Stimulated activated CD4-positive, alpha-beta T cell treated with anti-CD3 and anti-CD28 coated beads, Interleukin-15, amount 100 ng/mL, for 48 hours (primary cell): ENCODE data around the gene NAXE.
"Not testable (repeated sequence)": the region's sequence is repeated elsewhere in the genome, so short reads cannot be mapped to it uniquely, and the experiment has no call there.

Experiments
- DNase-seq, 2 donors: peaks; one replicate each; pipeline ENCODE4 v3.0.0-alpha.2; 2020; ENCODE audit warnings: low read depth in 2 of 2

The NAXE gene

DNA sequence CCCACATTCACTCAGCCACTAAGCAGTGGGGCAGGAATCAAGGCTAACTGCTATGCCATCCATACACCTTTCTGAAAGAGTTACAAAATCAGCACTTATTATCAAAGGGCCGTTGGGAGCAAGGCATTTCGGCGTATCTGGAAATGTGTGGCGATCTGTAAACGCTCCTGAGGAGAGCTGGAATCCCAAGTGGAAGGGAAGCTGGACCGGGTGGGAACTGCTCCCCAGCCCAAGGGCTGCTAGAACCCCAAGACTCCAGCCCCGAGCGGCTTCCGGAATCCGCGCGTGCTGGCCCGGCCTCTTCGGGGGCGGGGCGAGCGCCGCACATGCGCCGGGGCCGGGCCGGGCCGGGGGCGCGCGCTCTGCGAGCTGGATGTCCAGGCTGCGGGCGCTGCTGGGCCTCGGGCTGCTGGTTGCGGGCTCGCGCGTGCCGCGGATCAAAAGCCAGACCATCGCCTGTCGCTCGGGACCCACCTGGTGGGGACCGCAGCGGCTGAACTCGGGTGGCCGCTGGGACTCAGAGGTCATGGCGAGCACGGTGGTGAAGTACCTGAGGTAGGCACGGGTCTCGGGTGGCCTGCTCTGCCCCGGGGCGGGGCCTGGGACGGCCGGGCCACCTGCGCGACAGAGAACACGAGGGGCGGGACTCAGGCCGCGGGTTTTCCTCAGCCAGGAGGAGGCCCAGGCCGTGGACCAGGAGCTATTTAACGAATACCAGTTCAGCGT is at the start of gene NAXE:
Gene NAXE, plus strand, starts transcription at position 345 of the 726 bp plus-strand sequence. Its CDS starts 29 bp downstream, at position 374.
- DNase-seq: peak in 1 of 2 donors; percentile 61

DNA sequence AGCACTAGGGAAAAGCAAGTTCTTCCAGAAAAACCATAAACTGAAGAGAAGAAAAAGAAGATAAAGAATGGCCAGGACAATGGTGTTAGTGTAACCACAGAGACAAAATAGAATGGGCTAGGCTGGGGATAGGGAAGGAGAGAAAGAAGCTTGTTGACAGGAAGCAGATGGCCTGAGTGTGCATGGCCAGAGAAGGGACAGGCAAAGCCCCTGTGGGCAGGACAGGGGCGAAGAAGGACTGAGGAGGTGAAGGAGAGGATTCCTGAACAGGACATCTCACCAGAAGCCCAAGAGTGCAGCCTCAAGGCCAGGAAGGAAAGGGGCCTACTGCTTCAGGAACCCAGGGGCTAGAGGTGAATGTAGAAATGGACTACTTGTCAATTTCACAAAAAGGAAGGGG is 48.5 kb upstream of the NAXE start:
- DNase-seq: no peak

DNA sequence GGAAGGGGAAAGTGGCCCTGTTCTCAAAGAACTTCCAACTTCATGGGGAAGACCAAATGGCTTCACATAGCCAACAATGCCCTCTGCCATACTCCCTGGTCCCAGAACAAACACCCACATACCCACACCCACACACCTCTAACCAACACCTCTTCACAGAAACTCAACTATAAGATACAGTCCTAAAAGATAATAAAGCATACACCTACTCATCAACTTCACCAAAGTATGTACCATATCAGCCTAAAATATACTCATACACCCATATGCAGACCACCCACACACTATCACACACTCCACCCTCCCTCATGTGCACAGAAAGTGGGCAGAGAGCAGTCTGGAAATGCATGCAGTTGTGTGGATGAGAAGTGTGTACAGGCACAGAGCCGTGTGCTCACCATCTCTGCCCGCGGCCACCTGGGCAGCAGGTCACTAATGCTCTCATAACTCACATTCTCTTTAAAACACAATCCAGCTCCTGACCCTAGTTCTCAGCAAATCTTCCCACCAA is 46.9 kb upstream of the NAXE start:
- no peak for DNase-seq

DNA sequence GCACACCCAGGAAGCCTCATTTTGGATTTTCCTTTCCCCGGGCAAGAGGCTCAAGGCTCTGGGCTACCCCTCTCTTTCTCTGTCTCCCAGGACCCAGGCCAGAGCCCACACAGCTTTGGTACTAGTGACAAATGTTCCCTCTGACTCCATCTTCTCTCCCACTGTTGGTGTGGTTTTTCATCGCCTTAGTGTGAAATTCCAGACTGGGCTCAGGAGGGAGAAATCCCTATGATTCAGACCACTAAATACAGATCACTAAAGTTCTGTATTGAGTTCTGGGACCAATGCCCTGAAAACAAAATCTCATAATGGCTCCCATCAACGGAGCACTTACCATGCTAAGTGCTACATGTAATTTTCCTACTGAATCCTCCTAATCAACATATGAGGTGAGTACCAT is 45.3 kb upstream of the NAXE start:
- no peak for DNase-seq

DNA sequence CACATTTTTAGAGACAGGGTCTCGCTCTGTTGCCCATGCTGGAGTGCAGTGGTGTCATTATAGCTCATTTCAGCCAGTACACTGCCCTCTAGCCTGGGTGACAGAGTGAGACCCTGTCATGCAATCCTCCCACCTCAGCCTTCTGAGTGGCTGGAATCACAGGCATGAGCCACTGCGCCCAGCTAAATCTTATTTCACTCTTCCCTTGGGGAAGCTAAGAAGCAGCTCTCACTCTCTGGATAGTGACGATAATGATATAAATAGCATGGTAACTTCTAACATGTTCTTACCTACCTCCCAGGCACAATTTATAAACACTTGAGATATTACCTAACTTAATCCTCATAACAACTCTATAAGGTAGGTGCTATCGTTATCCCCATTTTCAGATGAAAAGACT is 44.1 kb upstream of the NAXE start:
- DNase-seq: no peak

DNA sequence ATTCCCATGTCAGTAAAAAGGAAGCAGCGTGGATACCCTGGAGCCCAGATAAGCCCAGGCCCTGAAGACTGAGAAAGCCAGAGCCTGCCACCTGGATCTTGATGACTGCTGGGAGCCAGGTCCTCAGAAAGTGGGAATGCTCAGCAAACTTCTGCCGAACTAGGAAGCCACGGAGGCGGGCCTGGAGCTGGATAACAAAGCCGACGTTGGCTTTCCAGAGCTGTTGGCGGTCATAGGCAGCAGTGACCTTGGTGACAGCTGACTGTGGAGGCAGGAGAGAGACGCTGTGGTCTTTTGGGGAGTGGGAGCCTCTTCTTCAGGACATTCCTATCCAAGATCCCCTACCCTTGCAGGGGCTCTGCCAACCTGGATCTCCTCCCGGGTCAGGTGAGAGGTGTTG is 43.6 kb upstream of the NAXE start:
- DNase-seq: no peak

DNA sequence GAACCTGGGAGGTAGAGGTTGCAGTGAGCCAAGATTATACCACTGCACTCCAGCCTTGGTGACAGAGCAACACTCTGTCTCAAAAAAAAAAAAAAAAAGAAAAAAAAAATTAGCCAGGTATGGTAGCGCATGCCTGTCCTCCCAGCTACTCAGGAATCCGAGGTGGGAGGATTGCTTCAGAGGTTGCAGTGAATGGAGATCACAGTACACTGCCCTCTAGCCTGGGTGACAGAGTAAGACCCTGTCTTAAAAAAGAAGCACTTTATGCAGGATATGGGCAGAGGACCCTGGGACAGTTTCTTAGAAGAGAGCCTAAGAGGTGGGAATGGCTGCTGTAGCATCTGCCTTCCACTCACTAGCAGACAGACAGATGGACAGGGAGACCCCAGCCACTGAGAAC is 42.2 kb upstream of the NAXE start:
- no peak for DNase-seq

DNA sequence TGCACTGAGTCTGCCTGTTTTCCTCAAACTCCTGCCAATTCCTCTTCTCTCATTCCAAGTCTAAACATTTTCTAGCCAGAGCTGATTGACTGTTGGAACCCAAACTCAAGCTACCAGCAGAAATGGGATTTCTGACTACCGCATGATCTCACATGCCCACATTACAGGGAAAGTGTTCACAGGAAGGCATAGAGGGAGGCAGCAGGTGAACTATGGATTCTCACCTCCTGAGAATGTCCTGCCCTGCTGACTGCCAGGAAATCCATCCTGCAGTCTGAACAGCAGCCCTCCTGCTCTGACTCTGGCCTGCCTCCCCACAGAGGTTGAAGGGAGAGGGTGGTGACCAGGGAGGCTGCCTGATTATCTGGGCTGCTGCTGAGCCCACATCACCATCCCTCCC is 41.7 kb upstream of the NAXE start:
- no peak for DNase-seq

DNA sequence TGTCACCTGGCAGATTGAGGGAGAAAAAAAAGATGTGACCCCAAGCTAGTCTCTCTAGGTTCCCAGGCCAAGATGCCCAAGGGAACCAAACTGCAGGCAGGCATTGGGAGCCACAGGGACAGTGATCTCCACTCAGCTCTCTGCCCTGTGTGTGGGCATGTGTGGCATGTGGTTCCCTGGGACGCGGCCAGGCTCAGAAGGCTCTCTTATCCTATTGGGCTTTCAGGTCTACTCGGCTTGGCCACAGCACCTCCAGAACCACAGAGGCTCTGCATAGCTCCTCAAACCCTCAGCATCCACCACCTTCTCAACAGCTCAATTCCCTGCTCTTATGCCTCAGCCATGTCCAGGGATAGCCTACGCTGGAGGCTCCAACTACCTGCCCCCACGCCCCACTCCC is 41.2 kb upstream of the NAXE start:
- DNase-seq: no peak

DNA sequence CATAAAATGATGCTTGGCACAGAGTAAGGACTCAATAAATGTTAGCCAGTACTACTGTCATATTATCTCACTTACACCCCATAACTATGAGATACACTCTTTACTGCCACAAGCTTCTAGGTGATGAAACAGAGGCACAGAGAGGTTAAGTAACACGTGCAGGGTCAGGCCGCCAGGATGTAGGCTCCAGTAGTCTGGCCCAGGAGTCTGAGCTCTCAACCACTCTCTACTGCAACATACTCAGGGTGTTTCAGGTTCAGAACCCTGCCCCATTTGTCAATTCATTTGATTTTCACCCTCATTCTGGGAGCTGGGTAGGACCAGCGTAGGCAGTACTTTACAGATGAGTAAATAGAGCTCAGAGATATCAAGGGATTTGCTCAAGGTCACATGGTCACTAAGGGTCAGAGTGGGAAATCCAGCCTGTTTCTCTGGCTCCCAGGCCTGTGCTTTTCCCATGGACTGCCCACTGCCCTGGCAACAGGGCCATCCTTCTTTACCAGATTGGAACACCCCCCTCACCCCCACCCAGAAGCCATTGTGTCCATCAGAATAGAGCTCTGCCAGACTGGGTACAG is 40.4 kb upstream of the NAXE start:
- DNase-seq: no peak

DNA sequence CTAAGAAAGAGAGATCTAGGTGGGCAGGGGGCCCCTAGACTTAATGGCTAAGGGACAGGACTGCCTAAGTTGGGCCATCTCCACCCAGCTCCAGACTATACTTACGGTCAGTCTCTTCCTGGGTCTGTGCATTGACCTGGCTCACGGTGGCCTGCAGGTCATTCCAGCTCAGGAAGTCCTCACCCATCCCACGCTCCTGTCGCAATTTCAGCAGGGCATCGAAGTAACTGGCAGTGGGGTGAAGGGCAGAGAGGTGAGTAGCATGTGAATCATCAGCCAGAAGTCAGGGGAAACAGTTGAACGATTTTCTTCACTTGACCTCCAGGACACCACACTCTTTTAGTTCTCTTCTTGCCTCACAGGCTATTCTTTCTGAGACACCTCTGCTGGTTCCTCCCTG is 39.7 kb upstream of the NAXE start:
- DNase-seq: no peak

DNA sequence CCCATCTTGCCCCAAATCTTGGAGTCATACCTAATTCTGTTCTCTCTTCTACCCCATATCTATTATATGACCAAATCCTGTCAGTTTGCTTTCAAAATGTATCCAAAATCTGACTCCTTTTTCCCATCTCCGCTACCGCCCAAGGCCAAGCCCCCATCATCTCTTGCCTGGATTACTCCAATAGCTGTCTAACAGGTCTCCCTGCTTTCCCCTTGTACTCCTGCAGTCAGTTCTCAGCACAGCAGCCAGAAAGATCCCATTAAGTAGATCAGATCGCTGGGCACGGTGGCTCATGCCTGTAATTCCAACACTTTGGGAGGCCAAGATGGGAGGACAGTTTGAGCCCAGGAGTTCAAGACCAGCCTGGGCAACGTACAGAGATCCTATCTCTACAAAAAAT is 39.1 kb upstream of the NAXE start:
- no peak for DNase-seq

DNA sequence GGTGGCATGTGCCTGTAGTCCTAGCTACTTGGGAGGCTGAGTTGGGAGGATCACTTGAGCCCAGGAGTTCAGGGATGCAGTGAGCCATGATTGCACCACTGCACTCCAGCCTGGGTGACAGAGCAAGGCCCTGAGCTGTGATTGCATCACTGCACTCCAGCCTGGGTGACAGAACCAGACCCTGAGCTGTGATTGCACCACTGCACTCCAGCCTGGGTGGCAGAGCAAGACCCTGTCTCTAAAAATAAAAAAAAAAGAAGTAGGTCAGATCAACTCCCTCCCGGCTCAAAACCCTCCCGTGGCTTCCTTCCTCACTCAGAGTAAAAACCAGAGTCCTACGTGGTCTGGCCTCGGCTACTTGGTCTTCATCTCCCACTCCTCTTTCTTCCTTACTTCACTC is 38.6 kb upstream of the NAXE start:
- DNase-seq: not testable (repeated sequence)

DNA sequence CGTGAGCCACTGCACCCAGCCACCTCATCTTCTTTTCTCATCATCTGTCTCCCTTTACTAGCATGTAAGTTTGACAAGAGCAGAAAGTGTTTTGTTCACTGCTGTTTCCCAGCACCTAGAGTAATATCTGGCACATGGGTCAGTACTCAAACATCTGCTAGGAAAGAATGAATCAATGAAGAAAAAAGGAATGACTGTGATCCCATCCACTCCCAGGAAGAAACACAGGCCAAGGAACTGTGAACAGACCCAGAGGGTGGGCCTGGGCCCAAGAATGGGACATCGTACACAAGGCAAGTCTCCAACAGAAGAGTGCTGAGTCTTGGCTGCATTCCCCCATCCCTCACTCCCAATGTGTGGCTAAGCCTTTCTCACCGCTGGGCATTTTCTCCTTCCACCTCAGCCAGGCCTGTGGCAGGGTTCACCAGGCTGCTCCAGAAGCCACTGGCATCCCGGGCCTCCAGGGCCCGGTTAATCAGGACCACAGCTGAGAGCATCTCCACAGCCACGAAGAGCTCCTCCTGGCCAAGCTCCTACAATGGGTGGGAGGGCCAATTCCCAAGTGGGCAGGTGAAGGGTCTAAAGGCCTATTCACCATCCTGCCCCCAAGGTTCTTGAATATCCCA is 37.6 kb upstream of the NAXE start:
- DNase-seq: no peak

DNA sequence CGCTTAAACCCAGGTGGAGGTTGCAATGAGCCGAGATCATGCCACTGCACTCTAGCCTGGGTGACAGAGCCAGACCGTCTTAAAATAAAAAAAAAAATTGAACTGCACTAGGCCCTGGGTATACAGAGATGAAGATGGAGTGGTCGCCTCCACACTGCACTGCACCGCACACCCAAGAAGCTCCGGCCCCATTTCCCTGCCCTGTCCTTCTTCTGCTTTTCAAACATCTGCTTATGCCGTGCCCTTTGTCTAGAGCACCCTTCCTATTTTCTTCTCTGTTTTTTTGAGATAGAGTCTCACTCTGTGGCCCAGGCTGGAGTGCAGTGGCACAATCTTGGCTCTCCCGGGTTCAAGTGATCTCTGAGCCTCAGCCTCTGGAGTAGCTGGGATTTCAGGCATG is 36.6 kb upstream of the NAXE start:
- DNase-seq: no peak

DNA sequence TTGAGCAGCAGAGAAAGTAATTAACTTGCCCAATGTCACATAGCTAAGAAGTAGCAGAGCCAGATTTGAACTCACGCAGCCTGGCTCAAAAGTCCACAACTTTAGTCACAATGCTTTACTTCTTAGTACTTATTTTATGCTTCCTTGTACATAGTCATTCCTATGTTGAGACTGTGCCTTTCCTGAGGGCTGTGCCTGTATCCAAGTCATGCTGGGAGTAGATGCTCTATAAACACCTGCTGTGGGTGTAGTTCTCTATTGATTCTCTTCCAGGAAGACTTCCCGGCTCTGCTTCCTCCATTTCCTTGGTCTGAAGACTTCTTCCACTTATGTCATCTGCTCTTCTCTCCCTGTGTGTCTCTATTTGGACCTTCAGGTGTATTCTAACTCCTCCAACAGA is 35.9 kb upstream of the NAXE start:
- no peak for DNase-seq

DNA sequence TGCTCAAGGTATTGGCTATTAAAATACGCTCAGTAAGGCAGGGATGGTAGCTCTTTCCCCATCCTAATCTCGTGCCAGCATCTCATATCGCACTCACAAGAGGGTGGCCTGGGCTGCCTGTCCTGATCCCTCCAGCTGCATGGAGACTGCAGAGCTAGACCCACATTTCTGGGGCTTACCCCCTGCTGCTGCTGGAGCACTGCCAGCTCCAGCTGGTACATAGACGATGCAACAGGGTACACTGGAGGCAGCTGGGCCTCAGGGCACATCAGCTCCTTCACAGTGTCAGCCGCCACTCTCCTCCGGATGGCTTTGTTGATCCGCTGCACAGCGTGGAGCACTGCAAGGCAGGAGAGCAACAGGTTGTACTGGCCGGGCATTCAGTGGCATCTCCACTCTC is 35.2 kb upstream of the NAXE start:
- no peak for DNase-seq

DNA sequence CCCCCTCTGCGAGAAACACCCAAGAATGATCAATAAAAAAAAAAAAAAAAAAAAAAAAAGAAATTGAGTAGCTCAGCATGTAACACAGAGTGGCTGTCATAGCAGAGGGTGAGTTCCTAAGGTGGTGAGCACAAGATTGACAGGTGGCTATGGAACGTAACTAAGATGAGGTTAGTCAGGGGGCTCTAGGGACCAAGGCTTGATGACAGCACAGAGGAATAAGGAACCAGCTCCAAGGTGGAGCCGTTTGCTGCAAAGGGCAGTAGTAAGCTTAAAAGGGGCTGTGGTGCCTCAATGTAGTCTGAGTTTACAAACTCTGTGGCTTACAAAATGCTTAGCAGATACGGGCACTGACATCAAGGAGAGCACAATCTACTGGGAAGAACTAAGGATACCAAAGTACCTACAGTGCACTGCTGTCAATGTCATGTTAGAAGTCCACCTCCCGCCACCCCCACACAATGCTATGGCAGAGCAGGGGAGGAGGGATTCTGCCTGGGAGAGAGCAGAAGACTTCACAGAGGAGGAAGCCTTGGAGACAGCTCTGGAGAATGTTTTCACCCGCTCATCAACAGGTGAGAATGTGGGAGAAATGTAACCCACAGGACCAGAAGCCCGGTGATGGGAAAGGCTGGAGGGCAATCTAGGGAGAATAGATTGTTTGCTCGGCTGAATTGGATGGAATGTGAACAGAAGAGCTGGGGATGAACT is 32.3 kb upstream of the NAXE start:
- no peak for DNase-seq

DNA sequence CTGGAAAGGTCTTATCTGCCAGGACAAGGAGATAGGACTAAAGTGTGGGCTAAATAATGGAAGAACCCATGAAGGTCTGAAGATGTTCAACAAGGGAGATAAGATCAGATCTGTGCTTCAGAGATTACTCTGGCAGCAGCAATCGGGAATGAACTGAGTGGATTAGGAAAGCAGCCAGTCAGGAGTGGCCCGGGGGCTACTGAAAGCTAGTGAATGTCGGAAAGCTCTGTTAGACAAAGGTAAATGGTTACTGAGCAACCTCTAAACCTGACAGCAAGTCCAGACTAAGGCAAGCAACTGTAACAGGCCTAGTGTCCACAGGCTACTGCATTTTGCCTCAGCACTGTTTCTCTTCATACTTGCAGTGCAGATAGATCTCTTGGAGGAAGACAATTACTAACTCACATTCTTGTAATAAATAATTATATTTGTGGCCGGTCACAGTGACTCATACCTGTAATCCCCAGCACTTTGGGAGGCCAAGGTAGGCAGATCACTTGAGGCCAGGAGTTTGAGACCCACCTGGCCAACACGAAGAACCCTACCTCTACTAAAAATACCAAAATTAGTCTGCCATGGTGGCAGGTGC is 31.7 kb upstream of the NAXE start:
- no peak for DNase-seq

DNA sequence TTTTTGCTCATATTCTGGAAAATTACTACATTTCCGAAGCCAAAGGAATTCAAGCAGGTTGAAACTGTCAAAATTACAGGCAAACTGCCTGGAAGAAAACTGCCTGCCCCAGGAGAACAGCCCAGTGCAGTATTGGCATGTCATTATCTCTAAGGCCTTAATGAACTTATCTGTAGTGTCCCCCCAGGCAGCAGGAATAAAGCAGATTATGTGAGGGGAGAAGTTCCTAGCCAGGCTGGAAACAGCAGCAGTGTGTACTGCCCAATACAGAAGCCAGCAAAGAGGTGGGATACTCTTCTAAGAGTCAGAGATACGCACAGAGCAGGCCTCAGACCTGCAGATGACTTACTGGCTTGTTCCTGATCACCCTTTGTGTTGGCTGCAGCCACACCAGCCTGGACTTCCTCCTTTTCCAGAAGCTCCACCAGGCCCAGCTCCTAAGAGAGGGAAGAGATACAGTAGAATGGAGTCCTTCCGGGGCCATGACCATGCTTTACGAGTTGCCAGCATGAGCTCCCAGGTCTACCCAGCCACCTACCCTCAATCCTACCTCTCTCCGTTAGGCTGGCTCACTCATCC is 30.9 kb upstream of the NAXE start:
- DNase-seq: no peak

DNA sequence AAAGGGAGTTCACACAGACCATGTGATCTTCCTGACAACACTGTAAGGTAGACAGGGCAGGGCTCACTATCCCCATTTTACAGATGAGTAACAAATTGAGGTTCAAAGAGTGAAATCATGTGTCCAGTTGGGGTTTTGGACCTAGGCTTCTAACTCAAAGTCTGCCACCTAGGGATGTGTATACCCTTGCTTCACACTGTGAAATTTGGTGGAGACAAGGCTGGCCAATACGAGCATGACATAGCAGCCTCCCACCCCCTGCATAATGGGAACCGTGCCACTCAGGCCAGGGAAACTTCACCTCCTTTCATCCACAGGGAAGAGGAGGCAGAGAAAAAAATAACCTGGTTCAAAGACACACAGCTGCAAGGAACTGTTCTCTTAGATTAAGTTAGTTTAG is 26.1 kb upstream of the NAXE start:
- DNase-seq: no peak

DNA sequence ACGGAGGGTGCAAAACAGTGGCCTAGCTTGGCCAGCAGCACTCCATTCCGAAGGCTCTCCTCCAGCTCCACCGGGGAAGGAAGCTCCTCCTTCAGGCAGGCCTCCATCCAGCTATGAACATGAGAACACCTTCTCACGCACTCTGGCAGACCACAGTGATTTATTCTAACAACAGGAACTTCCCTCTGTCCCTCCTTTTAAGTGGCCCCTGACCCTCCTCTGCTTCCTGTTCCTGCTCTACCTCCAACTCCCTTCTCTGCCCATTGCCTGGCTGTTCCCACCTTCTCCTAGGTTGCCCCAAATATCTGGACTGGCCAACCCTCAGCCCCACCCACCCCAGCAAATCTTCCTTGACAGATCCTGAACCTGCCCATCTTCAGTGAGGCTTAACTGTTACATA is 25.1 kb upstream of the NAXE start:
- no peak for DNase-seq
